ENCODE results near the gene GP9. TPM values are rescaled to one million over a fixed set of nuclear protein-coding genes. Genes with fewer than 3 reads are reported as not detected.
A peak's percentile ranks its signal among the peaks of the same experiment; 100 is the strongest.

The GP9 gene
- total RNA-seq, result 0.20 TPM

DNA sequence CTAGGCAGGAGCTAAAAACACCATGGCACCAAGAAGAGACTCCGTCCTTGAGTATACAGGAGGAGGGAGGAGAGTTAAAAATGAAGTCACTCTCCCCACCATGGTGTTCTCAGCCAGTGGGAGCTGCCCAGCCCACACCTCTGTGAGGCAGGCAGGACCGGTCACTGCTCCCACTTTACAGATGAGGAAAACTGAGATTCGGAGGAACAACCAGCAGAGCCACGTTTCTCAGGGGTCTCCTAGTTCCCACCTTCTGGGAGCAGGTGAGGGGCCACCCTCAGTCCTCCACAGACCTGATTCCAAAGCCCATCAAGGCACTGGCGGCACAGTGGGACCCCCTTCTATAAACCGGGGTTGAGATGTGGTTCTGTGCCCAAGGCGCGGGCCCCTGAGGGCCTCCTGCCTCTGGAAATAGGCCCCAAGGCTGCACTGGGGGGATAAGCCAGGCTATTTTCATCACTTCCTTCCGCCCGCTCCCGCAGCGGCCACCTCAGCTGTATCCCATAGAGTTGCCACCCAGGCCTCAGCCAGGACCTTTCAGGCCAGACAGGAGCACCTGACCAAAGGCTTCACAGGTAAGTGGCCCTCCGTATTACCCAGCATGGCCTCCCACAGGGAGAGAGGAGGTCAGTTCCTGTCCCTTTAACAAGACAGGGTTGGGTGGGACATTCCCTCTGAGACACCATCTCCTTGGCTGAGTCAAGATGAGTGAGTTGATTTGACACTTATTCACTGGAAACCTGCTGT is at the start of gene GP9:
Gene GP9, plus strand, starts transcription at position 504 of the 747 bp plus-strand sequence. CDS start 961 bp downstream, outside the sequence.
- ATAC-seq, result no peak
- DNase-seq (ENCODE audit: low spot score), result no peak

DNA sequence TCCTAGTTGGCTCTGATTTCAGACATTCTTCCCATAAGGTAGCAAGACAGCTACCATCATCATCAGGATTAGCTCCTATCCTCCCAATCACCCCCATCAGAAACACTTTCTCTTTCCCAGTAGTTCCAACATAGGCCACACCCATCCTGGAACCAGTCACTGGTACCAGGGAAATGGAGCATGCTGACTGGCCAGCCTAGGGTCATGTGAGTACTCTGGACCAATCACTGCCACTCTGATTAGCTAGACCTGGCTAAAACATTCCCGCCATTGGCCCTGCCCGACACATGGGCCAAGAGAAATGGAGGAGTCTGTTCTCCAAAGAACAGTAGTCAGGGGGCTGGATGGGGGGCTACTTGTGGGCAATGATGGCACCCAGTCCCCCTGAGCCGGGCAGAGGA is 47.1 kb upstream of the GP9 start:
- DNase-seq (ENCODE audit: low spot score), result no peak
- ATAC-seq, result no peak

DNA sequence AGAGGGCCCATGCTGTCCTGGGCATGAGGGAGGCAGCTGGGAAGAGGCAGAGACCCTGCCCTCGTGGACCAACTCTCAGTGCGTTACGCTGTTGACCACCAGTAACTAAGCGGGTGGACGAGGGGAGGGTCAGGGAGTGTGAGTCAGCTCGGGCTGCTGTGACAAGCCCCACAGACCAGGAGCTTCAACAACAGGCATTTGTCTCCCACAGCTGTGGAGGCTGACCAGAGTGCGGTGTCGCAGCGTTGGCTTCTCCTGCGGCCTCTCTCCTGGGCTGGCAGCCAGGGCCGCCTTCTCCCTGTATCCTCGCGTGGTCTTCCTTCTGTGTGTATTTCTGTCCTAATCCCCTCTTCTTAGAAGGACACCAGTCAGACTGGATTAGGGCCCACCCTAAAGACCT is 46.4 kb upstream of the GP9 start:
- DNase-seq (ENCODE audit: low spot score) (no peak), ATAC-seq (no peak)

DNA sequence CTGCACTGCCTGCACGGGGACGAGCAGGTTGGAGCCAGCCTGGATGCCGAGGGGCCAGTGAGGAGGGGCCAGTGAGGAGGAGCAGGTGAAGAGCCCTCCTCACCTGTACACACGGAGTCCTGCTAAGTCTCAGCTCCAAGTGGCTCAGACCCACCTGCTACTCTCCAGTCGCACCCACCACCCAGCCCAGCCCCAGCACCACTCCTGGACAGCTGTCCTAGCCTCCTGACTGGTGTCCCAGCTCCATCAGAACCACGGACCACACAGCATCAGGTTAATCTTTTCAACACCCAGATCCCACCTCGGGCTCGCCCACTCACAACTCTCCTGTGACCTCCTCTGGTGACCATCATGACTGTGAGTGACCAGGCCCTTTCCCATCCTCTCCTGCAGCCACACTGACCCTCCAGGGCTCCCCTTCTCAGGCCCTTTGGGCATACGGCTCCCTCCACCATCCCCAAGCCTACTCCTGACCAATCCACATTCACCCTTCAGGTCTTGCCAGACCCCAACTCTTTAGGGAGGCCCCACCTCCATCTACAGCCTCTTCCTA is 45.7 kb upstream of the GP9 start:
- ATAC-seq (no peak), DNase-seq (ENCODE audit: low spot score) (no peak)

DNA sequence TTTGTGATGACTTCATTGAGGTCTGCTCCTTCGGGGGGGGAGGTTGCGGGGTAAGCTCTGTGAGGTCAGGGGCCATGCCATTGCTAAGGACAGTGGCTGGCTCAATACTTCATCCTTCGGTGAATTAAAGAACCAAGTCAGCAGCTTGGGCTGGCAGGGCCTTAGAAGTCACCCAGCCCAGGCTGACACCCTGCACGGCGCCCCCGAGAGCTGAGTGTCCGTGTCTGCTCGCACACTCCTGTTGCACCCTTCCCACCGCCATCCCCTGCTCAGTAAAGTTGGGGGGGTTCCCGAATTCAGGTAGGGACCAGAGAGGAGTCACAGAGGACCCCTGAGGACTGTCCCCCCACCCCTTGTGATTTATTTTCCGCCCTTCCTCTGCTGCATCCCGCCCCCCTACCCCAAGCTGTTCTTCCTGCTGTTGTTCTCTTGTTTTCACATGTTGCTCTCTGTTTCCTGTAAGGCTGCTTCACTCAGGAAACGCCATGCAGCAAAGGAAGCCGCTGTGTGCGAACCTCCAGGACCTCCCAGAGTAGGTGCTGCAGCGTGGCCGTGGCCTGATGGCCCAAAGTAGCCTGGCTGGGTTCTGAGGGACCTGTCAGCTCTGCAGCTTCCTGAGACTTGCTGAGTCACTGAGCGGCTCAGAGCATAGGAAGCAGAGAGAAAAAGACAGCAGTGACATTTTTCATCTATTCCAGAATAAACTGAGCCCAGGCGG is 45.0 kb upstream of the GP9 start:
- ATAC-seq (peak; percentile 71), DNase-seq (ENCODE audit: low spot score) (no peak)

DNA sequence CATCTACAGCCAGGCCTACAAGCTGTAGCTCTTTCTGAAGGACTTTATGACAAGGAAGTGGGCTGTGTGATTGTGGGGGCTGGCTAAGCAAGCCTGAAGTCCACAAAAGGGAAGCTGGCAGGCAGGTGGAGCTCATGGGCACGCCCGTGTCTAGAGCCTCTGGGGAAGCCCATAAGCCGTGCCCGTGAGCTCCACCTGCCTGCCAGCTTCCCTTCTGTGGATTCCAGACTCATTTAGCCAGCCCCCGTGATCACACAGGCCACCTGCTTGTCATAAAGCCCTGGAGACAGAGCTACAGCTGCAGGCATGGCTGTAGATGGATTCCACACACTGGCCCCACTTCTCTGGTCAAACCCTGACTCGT is 44.2 kb upstream of the GP9 start:
- DNase-seq (ENCODE audit: low spot score), result no peak
- ATAC-seq, result peak; percentile 24

DNA sequence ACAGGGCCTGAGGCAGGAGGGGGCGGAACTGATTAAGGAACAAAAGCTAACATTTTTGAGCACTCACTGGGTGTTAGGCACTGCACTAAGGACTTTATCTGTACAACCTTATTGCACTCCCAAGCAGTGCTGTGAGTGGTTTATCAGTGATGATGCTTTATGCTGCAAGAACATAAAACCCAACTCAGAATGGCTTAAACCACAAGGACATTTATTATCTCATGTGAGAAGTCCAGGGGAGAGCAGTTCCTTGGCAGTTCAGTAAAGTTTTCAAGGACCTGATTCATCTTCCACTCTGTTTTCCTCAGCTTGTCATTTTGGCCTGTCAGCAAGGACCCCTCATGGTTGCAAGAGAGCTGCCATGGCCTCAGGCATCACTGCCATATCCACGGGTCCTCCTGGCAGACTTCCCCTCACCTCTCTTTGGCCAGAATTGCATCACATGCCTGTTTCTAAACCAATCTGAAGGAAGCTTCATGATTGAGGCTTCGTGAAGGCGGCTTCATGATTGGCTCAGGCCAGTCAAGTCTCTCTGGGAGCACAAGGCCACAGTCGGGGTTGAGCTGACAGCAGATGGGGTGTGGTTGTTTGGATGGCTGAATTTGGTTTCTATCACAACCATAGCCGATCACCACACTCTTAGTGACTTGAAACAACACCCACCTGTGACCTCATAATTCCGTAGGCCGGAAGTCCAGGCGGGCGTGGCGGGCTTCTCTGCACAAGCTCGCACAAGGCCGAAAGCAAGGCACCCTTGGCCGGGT is 43.7 kb upstream of the GP9 start:
- ATAC-seq (no peak), DNase-seq (ENCODE audit: low spot score) (no peak)

DNA sequence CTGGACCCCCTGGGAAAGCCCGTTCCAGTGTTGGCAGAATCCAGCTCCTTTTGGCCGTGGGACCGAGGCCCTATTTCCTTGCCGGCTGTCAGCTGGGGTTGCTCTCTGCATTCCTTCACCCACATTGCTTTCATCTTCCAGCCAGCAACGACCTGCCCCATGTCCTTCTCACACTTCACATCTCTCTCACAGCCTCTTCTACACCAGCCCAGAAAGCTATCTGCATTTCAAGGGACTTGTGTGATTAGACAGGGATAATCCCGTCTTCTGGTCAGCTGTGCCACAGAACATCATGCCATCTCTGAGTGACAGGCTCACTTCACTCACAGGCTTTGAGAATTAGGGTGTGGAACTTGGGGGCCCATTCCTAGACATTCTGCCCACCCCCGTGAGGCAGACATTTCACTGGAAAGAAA is 43.1 kb upstream of the GP9 start:
- no peak for DNase-seq (ENCODE audit: low spot score)
- ATAC-seq, result no peak

DNA sequence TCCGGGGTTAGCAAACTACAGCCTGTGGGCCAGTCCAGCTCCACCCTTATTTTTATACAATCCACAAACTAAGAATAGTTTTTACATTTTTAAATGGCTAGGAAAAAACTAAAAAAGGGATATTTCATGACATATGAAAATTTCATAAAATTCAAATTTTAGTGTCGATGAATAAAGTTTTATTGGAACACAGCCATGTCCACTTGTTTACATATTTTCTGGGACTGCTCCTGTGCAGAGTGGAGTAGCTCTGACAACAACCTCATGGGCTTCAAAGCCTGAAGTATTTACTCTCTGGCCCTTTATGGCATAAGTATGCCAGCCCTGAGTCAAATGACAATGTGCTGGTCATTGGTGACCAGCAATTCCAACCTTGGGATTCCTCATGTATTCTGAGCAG is 42.3 kb upstream of the GP9 start:
- no peak for ATAC-seq
- DNase-seq (ENCODE audit: low spot score), result no peak

DNA sequence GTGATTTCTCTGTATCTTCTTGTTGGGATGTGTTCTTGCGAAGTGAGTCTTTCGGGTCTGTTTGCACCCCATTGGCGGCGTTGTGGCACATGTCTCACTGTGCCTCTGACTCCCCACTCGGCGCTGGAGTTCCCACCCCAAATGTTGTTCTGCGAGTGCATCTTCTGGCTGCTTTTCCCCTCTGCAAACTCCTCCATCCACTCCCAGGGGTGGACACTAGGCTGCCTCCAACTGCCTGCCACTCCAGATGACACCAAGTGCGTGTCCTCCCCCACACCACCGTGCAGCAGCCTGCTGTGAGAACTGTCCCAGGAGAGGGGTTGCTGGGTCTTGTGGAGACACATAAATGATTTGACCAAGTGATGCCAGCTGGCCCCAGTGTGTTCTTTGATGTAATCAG is 41.8 kb upstream of the GP9 start:
- DNase-seq (ENCODE audit: low spot score), result no peak

DNA sequence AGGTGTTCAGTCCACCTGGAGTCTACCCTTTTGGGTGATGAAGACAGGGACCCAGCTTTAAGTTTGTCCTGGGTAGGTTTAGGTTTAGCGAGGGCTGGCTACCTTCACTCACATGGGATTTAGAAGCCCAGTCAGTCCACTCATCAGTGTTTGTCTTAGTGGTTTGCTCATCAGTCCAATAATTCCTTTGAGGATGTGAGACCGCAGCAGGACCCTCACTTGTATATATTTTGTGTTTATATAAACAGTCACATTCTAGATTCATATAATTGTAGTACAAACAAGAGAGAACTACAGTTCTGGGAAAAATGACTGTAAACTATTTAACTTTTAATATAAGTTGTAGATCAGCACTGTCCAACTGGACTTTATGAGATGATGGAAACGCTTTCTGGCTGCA is 41.3 kb upstream of the GP9 start:
- DNase-seq (ENCODE audit: low spot score) (no peak), ATAC-seq (no peak)

More for the DNA sequence above, 41.8 kb upstream of the GP9 start:
- no peak for ATAC-seq

DNA sequence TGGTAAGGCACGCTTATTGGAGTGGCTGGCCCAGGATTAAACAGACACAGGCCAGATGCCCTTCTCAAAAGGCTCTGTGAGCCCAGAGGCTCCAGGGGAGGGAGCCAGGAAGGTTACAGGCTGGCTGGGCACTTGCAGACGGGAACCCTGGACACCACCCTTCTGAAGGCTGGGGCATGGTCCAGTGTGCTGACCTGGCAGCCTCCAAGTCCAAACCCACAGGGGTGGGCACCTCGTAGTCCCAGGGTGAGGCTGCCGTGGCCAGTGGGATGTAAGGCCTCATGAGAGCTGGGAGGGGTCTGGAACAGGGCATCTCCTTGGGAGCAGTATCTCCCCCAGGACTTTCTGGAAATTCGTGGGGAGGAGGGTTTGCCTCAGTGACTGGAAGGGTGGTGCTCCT is 39.9 kb upstream of the GP9 start:
- DNase-seq (ENCODE audit: low spot score), result no peak
- no peak for ATAC-seq

DNA sequence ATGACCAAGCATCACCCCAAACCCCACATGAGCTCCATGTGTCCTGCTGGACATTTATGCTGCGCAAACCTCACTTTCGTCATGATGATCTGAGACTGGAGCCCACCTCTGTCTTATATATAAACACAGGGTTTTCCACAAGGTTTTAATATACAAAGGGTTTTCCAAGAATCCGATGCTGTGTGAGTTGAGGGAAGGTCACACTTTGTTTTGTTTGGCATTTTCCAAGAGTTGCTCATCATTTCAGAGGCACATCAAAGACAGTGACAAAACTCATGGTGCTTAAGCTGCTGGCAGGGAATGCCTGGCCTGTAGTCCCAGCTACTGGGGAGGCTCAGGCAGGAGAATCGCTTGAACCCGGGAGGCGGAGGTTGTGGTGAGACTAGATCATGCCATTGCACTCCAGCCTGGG is 39.4 kb upstream of the GP9 start:
- DNase-seq (ENCODE audit: low spot score) (no peak), ATAC-seq (no peak)

DNA sequence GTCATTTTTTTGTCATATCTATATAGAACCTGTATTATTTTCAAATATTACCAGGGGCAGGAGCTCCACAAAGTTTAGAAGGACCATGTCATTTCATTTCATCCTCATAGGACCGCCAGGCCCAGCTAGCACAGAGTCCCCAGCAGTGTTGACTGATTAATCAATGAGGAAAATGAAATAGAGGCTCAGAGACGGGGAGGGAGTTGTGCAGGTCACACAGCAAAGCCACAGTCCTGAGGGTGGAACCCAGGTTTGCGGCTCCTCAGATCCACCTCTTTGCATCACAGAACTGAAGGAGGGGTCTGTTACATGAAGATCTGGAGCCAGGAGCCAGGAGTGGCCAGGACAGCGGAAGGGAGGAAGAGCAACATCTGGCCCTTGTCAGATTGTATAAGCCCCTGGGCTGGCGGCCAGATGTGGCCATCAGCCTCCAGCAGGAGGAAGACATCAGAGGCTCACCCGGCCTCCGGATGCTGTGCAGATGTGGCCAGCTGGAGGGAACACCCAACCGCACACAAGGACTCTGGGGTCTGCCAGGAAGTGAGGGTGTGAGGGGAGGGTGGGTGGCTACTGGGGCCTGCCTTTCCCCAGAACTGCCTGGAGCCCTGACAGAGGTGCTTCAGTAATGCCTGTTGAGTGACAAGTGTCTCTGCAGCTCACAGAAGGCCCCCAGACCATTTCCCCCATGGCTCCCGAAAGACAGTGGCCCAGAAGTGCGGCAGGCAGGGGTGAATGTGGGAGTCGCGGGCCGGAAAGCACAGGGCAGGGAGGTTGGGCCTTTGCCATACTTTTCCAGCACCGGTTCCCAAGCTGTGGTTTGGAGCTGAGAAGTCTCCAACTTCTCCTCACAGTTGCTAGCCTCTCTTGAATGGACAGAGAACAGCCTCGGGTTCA is 38.2 kb upstream of the GP9 start:
- no peak for ATAC-seq
- DNase-seq (ENCODE audit: low spot score), result no peak

DNA sequence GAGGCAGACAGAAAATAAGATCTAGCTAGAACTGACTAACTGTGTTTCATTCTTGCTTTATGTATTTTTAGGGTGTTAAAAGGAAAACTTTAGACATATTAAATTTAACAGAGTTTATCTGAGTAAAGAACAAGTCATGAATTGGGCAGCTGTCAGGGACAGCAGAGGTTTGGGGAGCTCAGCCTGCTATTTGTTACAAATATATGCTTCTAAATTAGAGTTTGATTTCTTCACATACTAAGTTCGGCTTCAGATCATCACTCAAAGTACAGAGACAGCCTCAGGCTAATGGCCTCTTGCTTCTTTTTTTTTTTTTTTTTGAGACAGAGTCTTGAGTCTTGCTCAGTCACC is 37.6 kb upstream of the GP9 start:
- no peak for ATAC-seq
- no peak for DNase-seq (ENCODE audit: low spot score)

DNA sequence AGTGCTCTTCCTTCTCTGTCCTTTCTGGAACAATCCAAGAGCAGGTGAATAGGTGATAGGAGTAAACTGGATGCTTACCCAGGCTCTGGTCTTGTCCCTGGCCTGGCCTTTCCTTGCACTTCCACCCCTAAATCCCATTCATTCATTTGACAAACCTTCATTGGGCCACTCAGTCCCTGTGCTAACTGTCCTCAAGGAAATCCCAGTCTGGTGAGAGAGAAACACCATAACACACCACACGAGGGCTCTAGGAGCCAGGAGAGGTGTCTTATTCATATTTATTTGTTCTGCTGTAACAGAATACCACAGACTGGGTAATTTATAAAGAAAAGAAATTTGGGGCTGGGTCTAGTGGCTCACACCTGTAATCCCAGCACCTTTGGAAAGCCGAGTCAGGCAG is 36.7 kb upstream of the GP9 start:
- DNase-seq (ENCODE audit: low spot score) (no peak), ATAC-seq (peak; percentile 67)

DNA sequence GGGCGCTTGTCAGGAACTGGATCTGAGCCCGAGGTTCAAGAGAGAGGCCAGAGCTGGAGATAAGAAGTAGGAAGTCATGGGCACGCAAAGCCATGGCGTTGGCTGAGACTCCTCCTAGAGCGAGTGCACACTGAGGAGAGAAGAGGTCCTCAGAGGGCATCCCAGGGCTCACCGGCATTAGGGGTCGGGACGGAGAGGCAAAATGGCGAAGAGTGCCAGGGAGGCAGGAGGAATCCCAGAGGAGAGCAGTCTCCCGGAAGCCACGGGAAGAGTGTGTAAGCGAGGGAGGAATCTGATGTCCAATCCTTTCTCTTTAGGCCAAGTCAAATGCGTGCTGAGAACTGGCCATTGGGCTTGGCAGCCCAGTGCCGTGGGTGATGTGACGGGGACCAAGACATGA is 35.5 kb upstream of the GP9 start:
- DNase-seq (ENCODE audit: low spot score) (no peak), ATAC-seq (no peak)

DNA sequence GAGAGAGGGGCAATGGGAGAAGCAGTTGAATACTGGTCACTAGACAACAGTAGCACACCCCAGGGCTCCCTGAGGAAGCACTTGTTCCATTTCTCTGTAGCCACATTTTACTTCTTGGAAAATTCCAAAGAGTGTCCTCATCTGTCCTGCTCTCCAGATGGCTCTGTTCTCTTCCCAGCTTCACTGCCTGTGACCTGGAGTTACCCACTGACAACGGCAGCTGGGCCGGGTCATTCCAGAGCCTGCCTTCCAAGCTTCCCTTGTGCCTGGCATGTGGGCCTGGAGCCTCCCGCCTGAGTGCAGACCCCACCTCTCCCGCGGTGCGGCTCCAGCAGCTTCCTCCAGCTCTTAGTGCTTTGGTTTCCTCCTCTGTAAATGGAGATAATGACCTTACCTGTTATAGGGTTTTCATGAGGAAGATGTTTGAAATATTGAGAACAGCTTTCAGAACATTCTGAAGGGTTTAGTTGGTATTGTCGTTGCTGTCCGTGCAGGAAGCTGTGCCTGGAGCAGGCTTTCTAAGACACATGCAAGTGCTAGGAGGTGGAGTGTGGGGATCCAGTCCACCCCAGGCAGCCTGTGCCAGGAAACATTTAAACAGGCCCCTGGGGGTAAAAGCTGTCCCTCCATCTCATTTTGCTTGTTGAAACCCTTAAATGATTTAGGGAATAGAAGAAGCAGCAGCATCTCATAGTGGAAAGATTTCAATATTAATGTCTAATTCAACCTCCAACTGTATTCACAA is 34.7 kb upstream of the GP9 start:
- ATAC-seq (peak; percentile 24), DNase-seq (ENCODE audit: low spot score) (no peak)

DNA sequence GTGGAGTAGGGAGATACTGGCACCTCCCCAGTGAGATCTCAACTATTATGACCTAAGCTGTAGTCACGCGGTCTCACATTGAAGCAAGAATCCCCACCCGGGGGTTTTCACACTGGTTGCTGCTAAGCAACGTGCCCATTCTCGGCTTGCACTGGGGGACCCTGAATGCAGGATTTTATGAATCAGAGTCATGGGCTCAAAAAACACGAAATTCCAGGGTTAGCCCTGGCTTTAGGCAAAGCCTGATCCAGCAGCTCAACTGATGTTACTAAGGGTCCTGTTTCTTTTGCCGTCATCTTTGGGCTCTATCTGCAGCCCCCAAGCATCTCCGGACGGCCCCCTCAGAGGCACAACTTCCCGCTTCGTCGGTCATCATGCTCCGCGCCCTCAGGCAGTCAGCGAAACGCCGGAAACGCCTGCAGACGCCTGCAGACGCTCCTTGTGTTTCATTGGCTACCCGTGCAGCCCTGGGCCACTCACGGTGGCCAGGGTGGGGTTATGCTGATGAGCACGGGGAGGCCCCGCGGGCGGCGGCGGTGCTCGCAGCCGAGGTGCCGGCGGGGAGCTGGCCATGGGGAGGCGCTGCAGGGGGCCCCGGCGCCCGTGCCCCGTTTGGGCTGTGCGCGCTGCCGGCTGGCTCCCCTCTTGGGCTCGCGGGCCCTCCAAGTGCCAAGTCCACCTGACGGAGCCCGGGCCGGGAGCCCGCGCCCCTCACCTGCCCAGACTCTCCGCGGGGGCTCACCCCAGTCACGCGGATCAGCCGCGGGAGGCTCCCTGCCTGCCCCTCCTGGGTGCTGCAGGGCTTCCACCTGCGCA is 33.6 kb upstream of the GP9 start:
- ATAC-seq, result peak; percentile 95
- peak; percentile 81 for DNase-seq (ENCODE audit: low spot score)

Data from left lobe of liver (tissue), 2 donors.